ENCODE data around the gene ADGRV1.

ADGRV1 gene

DNA sequence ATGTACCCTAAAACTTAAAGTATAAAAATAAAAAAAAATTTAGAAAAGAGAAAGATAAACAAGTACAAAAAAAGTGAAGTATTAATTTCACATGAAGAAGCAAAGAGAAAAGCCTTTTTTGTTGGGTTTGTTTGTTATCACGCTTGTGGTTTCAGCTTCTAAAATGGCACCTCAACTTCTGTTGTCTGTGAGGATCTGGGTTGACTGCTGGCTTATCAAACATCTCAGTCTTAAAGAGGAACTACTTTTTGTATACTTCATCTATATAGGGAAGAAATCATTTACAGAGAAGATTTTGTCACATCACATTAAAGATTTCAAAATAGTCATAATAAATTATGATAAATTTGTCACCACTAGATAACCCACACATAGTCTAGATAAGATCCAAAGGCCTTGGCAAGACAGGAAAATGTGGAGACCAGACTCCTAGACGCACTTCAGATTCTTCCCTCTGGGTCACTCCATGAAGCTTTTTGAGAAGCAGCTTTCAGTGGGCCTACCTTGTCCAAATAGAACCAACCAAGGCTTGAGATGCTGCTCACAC is 8.8 kb upstream of the ADGRV1 start:
- DNase-seq (ENCODE audit: low read depth): peak; percentile 4
- no peak overlapping the region for H3K4me3 ChIP-seq (ENCODE audit: low read depth, low read length)
- TF ChIP-seq, protein P1, sequence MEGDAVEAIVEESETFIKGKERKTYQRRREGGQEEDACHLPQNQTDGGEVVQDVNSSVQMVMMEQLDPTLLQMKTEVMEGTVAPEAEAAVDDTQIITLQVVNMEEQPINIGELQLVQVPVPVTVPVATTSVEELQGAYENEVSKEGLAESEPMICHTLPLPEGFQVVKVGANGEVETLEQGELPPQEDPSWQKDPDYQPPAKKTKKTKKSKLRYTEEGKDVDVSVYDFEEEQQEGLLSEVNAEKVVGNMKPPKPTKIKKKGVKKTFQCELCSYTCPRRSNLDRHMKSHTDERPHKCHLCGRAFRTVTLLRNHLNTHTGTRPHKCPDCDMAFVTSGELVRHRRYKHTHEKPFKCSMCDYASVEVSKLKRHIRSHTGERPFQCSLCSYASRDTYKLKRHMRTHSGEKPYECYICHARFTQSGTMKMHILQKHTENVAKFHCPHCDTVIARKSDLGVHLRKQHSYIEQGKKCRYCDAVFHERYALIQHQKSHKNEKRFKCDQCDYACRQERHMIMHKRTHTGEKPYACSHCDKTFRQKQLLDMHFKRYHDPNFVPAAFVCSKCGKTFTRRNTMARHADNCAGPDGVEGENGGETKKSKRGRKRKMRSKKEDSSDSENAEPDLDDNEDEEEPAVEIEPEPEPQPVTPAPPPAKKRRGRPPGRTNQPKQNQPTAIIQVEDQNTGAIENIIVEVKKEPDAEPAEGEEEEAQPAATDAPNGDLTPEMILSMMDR (IDR thresholded peaks at IDR 0.05; ENCODE audit: low read depth, low read length): no peak
- no peak for TF ChIP-seq POLR2A (IDR thresholded peaks at IDR 0.05; ENCODE audit: extremely low read depth, insufficient read length)
- no peak for TF ChIP-seq MYC (IDR thresholded peaks at IDR 0.05; ENCODE audit: low read depth, low read length)
- TF ChIP-seq, protein P2, sequence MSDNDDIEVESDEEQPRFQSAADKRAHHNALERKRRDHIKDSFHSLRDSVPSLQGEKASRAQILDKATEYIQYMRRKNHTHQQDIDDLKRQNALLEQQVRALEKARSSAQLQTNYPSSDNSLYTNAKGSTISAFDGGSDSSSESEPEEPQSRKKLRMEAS (IDR thresholded peaks at IDR 0.05; ENCODE audit: low read depth, low read length): no peak

DNA sequence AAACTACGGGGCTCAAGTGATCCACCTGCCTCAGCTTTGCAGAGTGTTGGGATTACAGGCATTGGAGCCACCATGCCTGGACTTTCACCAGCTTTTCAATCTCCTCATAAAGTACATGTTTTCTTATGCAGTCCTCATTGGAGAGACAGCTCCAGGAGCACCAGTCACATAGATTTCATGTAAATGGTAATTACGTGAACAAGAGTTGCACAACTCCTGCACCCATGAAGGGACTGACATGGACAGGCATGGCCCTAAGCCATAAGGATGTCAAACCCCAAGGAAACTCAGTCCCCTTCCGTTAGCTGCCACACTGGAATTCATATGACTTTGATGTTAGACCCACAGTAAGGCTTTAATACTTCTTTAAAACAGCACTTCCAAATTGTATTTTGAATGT is 7.6 kb upstream of the ADGRV1 start:
- TF ChIP-seq, protein P1 (IDR thresholded peaks at IDR 0.05; ENCODE audit: low read depth, low read length): no peak
- TF ChIP-seq, protein P2 (IDR thresholded peaks at IDR 0.05; ENCODE audit: low read depth, low read length): no peak
- TF ChIP-seq POLR2A (IDR thresholded peaks at IDR 0.05; ENCODE audit: extremely low read depth, insufficient read length) (no peak), MYC (IDR thresholded peaks at IDR 0.05; ENCODE audit: low read depth, low read length) (no peak)
- H3K4me3 ChIP-seq (ENCODE audit: low read depth, low read length): no peak overlapping the region
- DNase-seq (ENCODE audit: low read depth): peak; percentile 8

DNA sequence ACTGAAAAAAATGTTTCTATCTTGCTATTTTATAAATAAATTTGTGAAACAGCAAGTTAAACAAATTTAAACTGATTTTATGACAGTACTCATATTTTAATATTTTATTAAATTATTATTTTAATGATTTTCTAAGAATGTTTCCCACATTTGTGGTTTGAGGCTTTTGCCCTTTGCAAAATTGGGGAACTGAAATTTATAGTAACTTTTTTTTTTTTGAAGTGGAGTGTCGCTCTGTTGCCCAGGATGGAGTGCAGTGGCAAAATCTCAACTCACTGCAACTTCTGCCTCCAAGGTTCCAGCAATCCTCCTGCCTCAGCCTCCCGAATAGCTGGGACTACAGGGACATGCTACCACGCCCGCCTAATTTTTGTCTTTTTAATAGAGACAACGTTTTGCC is 7.2 kb upstream of the ADGRV1 start:
- TF ChIP-seq, protein P1 (IDR thresholded peaks at IDR 0.05; ENCODE audit: low read depth, low read length): no peak
- TF ChIP-seq POLR2A (IDR thresholded peaks at IDR 0.05; ENCODE audit: extremely low read depth, insufficient read length) (no peak), MYC (IDR thresholded peaks at IDR 0.05; ENCODE audit: low read depth, low read length) (no peak)
- TF ChIP-seq, protein P2 (IDR thresholded peaks at IDR 0.05; ENCODE audit: low read depth, low read length): no peak
- no peak for DNase-seq (ENCODE audit: low read depth)
- no peak overlapping the region for H3K4me3 ChIP-seq (ENCODE audit: low read depth, low read length)

DNA sequence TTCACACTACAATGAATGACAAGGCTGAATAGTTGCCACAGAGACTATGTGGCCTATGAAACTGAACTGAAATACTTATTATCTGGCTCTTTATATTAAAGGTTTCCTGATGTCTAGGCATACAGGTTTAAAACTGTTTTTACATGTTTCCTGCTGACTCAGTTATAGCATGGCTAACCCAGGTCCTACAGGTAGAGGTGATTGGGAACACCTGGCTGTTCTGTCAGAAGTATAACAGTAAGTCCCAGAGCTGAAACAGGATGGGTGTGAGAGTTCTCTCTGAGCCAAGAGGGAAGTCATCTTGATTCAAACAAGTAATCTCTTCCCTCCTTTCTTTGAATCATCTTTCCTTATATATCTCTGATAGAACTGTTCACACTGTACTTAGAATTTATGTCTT is 4.9 kb upstream of the ADGRV1 start:
- no peak overlapping the region for H3K4me3 ChIP-seq (ENCODE audit: low read depth, low read length)
- DNase-seq (ENCODE audit: low read depth): no peak
- TF ChIP-seq, protein P2 (IDR thresholded peaks at IDR 0.05; ENCODE audit: low read depth, low read length): no peak
- TF ChIP-seq, protein P1 (IDR thresholded peaks at IDR 0.05; ENCODE audit: low read depth, low read length): no peak
- no peak for TF ChIP-seq MYC (IDR thresholded peaks at IDR 0.05; ENCODE audit: low read depth, low read length)
- TF ChIP-seq POLR2A (IDR thresholded peaks at IDR 0.05; ENCODE audit: extremely low read depth, insufficient read length): no peak

DNA sequence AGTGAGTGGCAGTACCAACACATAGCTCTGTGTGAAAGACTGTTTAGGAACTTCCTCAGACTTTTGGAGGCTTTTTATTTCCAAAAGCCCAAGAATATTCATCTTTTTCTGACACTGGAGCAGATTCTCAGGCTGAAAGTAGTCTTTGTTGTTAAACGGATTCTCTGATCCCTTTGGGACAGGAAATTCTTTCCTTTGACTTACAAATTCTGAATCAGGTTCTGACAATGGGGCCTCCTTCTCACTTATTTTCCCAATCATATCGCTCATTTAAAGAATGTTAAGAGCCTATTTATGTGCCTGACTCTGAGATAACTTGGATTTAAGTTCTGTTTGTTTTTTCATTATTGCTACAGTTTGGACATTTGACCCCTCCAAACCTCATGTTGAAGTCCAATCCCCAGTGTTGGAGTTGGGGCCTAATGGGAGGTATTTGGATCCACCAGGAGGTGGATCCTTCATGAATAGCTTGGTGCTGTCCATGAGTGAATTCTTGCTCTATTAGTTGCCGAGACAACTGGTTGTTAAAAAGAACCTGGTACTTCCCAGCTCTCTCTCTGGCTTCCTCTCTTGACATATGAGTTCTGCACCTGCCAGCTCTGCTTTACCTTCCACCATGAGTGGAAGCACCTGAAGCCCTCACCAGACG is 4.1 kb upstream of the ADGRV1 start:
- no peak overlapping the region for H3K4me3 ChIP-seq (ENCODE audit: low read depth, low read length)
- no peak for DNase-seq (ENCODE audit: low read depth)
- TF ChIP-seq, protein P1 (IDR thresholded peaks at IDR 0.05; ENCODE audit: low read depth, low read length): no peak
- TF ChIP-seq MYC (IDR thresholded peaks at IDR 0.05; ENCODE audit: low read depth, low read length) (no peak), POLR2A (IDR thresholded peaks at IDR 0.05; ENCODE audit: extremely low read depth, insufficient read length) (no peak)
- TF ChIP-seq, protein P2 (IDR thresholded peaks at IDR 0.05; ENCODE audit: low read depth, low read length): no peak

Measured in NB4 (cell line).